GM18519 (cell line): ENCODE data around the gene RNU1-3.
"Not testable (repeated sequence)": the region's sequence is repeated elsewhere in the genome, so short reads cannot be mapped to it uniquely, and the experiment has no call there.

Source experiments
- ATAC-seq: cut with Tn5 transposase; IDR thresholded peaks from one replicate; pipeline ENCODE4 v1.9.1; 2021; ENCODE audit warnings: mild to moderate bottlenecking, moderate library complexity; ENCODE audit not compliant: unreplicated experiment, low FRiP score

The RNU1-3 gene

GRCh38 chr1:16641159-16641975 lies 25.4 kb downstream of the RNU1-3 start:
- not testable (repeated sequence) for ATAC-seq

GRCh38 chr1:16639091-16640031 lies 27.4 kb downstream of the RNU1-3 start:
- not testable (repeated sequence) for ATAC-seq

- not testable (repeated sequence) for ATAC-seq
Observed at GRCh38 chr1:16637941-16638778, 28.6 kb downstream of the RNU1-3 start.

- ATAC-seq, result not testable (repeated sequence)
Observed at GRCh38 chr1:16636551-16637195, 30.1 kb downstream of the RNU1-3 start.

- ATAC-seq, result not testable (repeated sequence)
Observed at GRCh38 chr1:16635959-16636358, 30.8 kb downstream of the RNU1-3 start.

- not testable (repeated sequence) for ATAC-seq
Observed at GRCh38 chr1:16633540-16634282, 33.0 kb downstream of the RNU1-3 start.

- not testable (repeated sequence) for ATAC-seq
Observed at GRCh38 chr1:16632044-16632850, 34.5 kb downstream of the RNU1-3 start.

- ATAC-seq, result no peak
Observed at GRCh38 chr1:16631248-16632043, 35.3 kb downstream of the RNU1-3 start.

- no peak for ATAC-seq
Observed at GRCh38 chr1:16630661-16631247, 36.0 kb downstream of the RNU1-3 start.

GRCh38 chr1:16629916-16630530 lies 36.7 kb downstream of the RNU1-3 start:
- ATAC-seq, result not testable (repeated sequence)

- no peak for ATAC-seq
Observed at GRCh38 chr1:16628361-16629111, 38.2 kb downstream of the RNU1-3 start.

GRCh38 chr1:16626409-16626983 lies 40.3 kb downstream of the RNU1-3 start:
- not testable (repeated sequence) for ATAC-seq

GRCh38 chr1:16625497-16626408 lies 41.0 kb downstream of the RNU1-3 start:
- no peak for ATAC-seq

- not testable (repeated sequence) for ATAC-seq
Observed at GRCh38 chr1:16623812-16624719, 42.7 kb downstream of the RNU1-3 start.
